GM10266 (cell line): ENCODE data around the gene EFCAB6.

Experiments
- DNase-seq: peaks from one replicate; pipeline ENCODE4 v3.0.0; 2012; ENCODE audit errors: extremely low spot score
- CTCF ChIP-seq: IDR thresholded peaks from 2 replicates; pipeline ENCODE4 v1.5.1; 2012; ENCODE audit warnings: mild to moderate bottlenecking, low read depth; ENCODE audit not compliant: control insufficient read depth, insufficient read depth; ENCODE audit errors: missing control alignments

EFCAB6 gene

GRCh38 chr22:43755011-43755410 is 57.1 kb downstream of the EFCAB6 start:
- no peak for TF ChIP-seq CTCF
- DNase-seq: no peak

- TF ChIP-seq CTCF: no peak
- DNase-seq: no peak
Observed at GRCh38 chr22:43754176-43754575, 57.9 kb downstream of the EFCAB6 start.

GRCh38 chr22:43753688-43754087 is 58.4 kb downstream of the EFCAB6 start:
- DNase-seq: no peak
- no peak for TF ChIP-seq CTCF

GRCh38 chr22:43750751-43751150 is 61.4 kb downstream of the EFCAB6 start:
- no peak for DNase-seq
- TF ChIP-seq CTCF: no peak

- DNase-seq: no peak
- TF ChIP-seq CTCF: no peak
Observed at GRCh38 chr22:43749473-43749872, 62.6 kb downstream of the EFCAB6 start.

GRCh38 chr22:43747877-43748276 is 64.2 kb downstream of the EFCAB6 start:
- TF ChIP-seq CTCF: peak; percentile 26
- no peak for DNase-seq

- DNase-seq: no peak
- TF ChIP-seq CTCF: no peak
Observed at GRCh38 chr22:43747058-43747457, 65.0 kb downstream of the EFCAB6 start.
